Measurements from ENCODE around the gene DTWD2. TPM values are rescaled to one million over a fixed set of nuclear protein-coding genes. Genes with fewer than 3 reads are reported as not detected.

The DTWD2 gene, protein sequence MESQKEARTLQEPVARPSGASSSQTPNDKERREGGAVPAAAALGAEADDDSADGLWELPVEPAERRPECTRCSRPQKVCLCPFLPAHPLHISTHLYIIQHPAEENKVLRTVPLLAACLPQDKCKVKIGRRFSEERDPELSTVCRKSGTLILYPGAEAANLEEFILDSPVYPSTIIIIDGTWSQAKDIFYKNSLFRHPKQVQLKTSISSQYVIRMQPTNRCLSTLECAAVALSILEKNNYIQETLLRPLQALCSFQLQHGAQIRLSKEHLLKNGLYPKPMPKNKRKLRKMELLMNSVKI
- total RNA-seq: 7.9 TPM

DNA sequence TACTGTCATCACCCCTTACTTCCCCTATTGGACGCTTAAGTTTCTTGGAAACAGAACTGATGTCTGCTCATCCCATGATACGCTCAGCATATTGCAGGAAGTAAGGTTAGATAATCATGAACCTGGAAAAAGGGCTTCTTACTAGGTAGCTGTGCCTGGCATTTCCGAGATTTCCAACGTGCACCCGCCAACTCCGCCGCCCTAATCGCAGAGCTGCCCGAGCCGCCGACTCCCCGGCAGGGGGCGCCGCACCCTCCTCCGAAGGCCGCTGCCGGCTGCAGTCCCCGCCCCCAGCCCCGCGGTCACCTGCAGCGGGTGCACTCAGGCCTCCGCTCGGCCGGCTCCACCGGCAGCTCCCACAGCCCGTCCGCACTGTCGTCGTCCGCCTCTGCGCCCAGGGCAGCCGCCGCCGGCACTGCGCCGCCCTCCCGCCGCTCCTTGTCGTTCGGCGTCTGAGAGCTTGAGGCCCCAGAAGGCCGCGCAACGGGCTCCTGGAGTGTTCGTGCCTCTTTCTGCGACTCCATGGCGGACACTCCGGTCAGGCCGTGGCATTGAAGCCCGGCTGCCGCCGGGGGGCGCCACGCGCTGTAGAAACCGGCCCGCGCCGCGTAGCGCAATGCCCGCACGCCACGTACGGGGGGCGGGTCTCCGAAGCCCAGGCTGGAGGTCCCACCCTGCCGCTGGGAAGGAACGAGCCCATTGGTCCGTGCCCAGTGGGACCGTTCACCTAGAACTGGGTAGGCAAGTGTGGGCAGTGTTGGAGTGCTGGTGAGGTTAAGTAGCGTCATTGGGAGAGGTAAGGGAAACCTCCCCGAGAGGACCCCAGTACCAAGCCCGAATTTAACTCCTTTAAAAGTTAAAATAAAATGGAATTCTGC lies at the start of gene DTWD2:
Gene DTWD2 (minus strand): TSS at position 560 of the 878 bp plus-strand sequence. CDS start 36 bp downstream, at position 524.
- no peaks in the 10 kb centered on the region for H3K27me3 ChIP-seq
- intact Hi-C loops (cut with DNase I): loop anchor here (5.0 kb wide), 2 partner anchors 279 to 424 kb away; no protein-coding TSS in a partner anchor
- H3K9me3 ChIP-seq: no peaks in the 10 kb centered on the region

DNA sequence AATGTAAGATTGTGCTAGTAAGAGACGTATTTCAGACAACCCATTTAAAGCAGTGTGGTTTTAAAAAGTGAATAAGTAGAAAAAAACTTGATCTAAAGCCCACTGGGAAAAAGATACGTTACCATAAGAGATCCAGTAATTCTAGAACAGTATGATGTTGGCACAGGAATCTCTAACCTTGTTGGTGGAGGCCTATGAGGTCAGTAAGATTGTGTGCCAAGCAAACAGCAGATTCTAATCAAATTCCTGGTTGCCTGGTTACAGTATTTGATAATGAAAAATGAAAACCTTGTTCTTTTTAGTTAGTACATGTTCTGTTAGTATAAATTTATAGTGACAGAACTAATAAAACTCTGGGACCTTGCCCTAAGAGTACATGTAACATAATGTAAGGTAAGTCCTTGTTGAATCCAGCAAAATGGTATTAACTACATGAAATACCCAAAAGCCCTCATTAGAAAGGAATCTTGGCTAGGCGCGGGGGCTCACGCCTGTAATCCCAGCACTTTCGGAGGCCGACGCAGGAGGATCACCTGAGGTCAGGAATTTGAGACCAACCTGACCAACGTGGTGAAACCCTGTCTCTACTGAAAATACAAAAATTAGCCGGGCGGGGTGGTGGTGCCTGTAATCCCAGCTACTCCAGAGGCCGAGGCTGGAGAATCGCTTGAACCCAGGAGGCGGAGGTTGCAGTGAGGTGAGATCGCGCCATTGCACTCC lies 49.3 kb upstream of the DTWD2 start:
- H3K27me3 ChIP-seq: no peaks in the 10 kb centered on the region
- intact Hi-C loops (cut with DNase I): no loop called here
- H3K4me3 ChIP-seq: no peak overlapping the region
- no peak overlapping the region for H3K27ac ChIP-seq
- TF ChIP-seq POLR2AphosphoS5 (IDR thresholded peaks at IDR 0.05; ENCODE audit: insufficient read depth in 1 of 2, low read depth in 1 of 2) (no peak), POLR2A (IDR thresholded peaks at IDR 0.05) (no peak)
- TF ChIP-seq, protein P1, sequence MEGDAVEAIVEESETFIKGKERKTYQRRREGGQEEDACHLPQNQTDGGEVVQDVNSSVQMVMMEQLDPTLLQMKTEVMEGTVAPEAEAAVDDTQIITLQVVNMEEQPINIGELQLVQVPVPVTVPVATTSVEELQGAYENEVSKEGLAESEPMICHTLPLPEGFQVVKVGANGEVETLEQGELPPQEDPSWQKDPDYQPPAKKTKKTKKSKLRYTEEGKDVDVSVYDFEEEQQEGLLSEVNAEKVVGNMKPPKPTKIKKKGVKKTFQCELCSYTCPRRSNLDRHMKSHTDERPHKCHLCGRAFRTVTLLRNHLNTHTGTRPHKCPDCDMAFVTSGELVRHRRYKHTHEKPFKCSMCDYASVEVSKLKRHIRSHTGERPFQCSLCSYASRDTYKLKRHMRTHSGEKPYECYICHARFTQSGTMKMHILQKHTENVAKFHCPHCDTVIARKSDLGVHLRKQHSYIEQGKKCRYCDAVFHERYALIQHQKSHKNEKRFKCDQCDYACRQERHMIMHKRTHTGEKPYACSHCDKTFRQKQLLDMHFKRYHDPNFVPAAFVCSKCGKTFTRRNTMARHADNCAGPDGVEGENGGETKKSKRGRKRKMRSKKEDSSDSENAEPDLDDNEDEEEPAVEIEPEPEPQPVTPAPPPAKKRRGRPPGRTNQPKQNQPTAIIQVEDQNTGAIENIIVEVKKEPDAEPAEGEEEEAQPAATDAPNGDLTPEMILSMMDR (IDR thresholded peaks at IDR 0.05): no peak
- no peaks in the 10 kb centered on the region for H3K9me3 ChIP-seq
- no peaks in the 10 kb centered on the region for H3K36me3 ChIP-seq
- H3K4me1 ChIP-seq: no peaks in the 10 kb centered on the region
- DNase-seq (ENCODE audit: extremely low spot score in 2 of 2): no peak

More for the DNA sequence above, at the start of gene DTWD2:
- TF ChIP-seq POLR2A (IDR thresholded peaks at IDR 0.05) (peak in 1 of 2 donors; percentile 4), POLR2AphosphoS5 (IDR thresholded peaks at IDR 0.05; ENCODE audit: insufficient read depth in 1 of 2, low read depth in 1 of 2) (peak; percentile 19 to 69)
- TF ChIP-seq, protein P1 (IDR thresholded peaks at IDR 0.05): peak; percentile 39 to 95 (median 84)
- H3K4me1 ChIP-seq: peaks cover 10% of the 10 kb centered on the region
- H3K36me3 ChIP-seq: no peaks in the 10 kb centered on the region
- H3K27ac ChIP-seq: peak within 1 kb of the TSS; percentile 85
- peak within 1 kb of the TSS; percentile 60 to 89 for H3K4me3 ChIP-seq
- DNase-seq (ENCODE audit: extremely low spot score in 2 of 2): peak in 1 of 2 donors; percentile 89

DNA sequence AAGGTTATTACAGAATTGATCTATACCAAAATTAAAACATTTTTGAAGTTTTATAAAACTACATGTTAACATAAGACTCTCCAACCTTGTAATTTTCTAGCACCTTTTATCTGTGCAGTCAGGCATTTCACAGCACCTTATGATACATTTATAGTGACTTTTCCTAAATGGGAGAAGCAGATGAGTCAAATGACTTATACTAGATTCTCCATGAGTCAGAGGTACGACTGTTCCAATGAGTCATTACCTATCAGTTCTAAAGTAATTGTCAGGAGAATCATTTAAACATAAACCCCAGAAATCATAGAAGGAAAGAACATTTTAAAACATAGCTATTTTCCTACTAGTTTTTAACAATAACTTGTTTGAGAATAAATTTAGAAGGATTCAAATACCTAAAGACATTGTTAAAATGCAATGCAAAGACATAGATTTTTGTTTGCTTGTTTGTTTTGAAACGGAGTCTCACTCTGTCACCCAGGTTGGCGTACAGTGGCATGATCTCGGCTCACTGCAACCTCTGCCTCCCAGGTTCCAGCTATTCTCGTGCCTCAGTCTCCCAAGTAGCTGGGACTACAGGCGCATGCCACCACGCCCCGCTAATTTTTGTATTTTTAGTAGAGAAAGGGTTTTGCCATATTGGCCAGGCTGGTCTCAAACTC lies 47.9 kb upstream of the DTWD2 start:
- Histone ChIP-seq H3K27me3 (no peaks in the 10 kb centered on the region), H3K4me3 (no peak overlapping the region), H3K9me3 (no peaks in the 10 kb centered on the region), H3K4me1 (no peaks in the 10 kb centered on the region), H3K36me3 (no peaks in the 10 kb centered on the region), H3K27ac (no peak overlapping the region)
- DNase-seq (ENCODE audit: extremely low spot score in 2 of 2): no peak
- no peak for TF ChIP-seq POLR2A (IDR thresholded peaks at IDR 0.05)
- peak in 1 of 2 donors; percentile 33 for TF ChIP-seq POLR2AphosphoS5 (IDR thresholded peaks at IDR 0.05; ENCODE audit: insufficient read depth in 1 of 2, low read depth in 1 of 2)
- intact Hi-C loops (cut with DNase I): no loop called here

DNA sequence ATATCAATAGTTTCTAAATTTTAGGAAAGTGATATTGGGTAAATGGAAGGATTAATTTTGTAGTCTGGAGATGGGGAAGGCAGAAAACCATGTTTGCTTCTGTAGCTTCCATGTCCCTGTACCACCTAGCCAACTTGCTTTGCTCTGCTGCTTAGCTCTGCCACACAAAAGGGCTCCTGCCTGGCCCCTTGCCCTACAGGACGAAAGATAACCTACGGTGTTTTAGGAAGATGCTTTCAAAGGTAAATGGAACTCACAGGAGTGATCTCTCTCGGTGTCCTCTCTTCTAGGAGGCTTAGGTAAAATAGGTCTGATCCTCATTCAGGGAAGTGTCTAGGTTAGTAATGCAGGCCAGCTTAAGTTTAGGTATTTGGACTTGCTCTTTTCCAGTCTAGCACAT lies 44.8 kb upstream of the DTWD2 start:
- intact Hi-C loops (cut with DNase I): no loop called here
- TF ChIP-seq POLR2A (IDR thresholded peaks at IDR 0.05): no peak
- TF ChIP-seq, protein P1 (IDR thresholded peaks at IDR 0.05): no peak
- no peak for TF ChIP-seq POLR2AphosphoS5 (IDR thresholded peaks at IDR 0.05; ENCODE audit: insufficient read depth in 1 of 2, low read depth in 1 of 2)
- Histone ChIP-seq H3K36me3 (no peaks in the 10 kb centered on the region), H3K27ac (no peak overlapping the region), H3K9me3 (no peaks in the 10 kb centered on the region), H3K27me3 (no peaks in the 10 kb centered on the region), H3K4me3 (no peak overlapping the region), H3K4me1 (no peaks in the 10 kb centered on the region)
- DNase-seq (ENCODE audit: extremely low spot score in 2 of 2): no peak

Measured in vagina (tissue), 2 donors.